ENCODE data around the gene SERPINA12.

SERPINA12 gene

GRCh38 chr14:94538070-94538740 is 28.9 kb upstream of the SERPINA12 start:
- H3K27me3 ChIP-seq (ENCODE audit: control insufficient read depth in 5 of 5, insufficient read depth in 4 of 5, low read length in 5 of 5), result peaks cover 0 to 16% (median 11%) of the 10 kb centered on the region in 5 donors
- peaks cover 0 to 11% (median 7%) of the 10 kb centered on the region in 5 donors for H3K4me1 ChIP-seq (ENCODE audit: control insufficient read depth in 5 of 5, insufficient read depth in 5 of 5, low read length in 5 of 5)
- H3K9me3 ChIP-seq (ENCODE audit: control insufficient read depth in 5 of 5, low read length in 5 of 5), result no peaks in the 10 kb centered on the region
- H3K36me3 ChIP-seq (ENCODE audit: control insufficient read depth in 5 of 5, insufficient read depth in 5 of 5, low read length in 5 of 5), result no peaks in the 10 kb centered on the region
- H3K27ac ChIP-seq (ENCODE audit: low read depth, low read length), result no peak overlapping the region
- H3K9ac ChIP-seq (ENCODE audit: low read length in 5 of 5), result no peak overlapping the region
- H3K4me3 ChIP-seq (ENCODE audit: low read depth in 1 of 5, low read length in 5 of 5), result no peak overlapping the region

GRCh38 chr14:94536836-94537235 is 27.6 kb upstream of the SERPINA12 start:
- peaks cover 0 to 11% (median 7%) of the 10 kb centered on the region in 5 donors for H3K4me1 ChIP-seq (ENCODE audit: control insufficient read depth in 5 of 5, insufficient read depth in 5 of 5, low read length in 5 of 5)
- no peak overlapping the region for H3K27ac ChIP-seq (ENCODE audit: low read depth, low read length)
- peaks cover 0 to 16% (median 11%) of the 10 kb centered on the region in 5 donors for H3K27me3 ChIP-seq (ENCODE audit: control insufficient read depth in 5 of 5, insufficient read depth in 4 of 5, low read length in 5 of 5)
- no peak overlapping the region for H3K9ac ChIP-seq (ENCODE audit: low read length in 5 of 5)
- H3K4me3 ChIP-seq (ENCODE audit: low read depth in 1 of 5, low read length in 5 of 5), result no peak overlapping the region
- H3K36me3 ChIP-seq (ENCODE audit: control insufficient read depth in 5 of 5, insufficient read depth in 5 of 5, low read length in 5 of 5), result no peaks in the 10 kb centered on the region
- H3K9me3 ChIP-seq (ENCODE audit: control insufficient read depth in 5 of 5, low read length in 5 of 5), result no peaks in the 10 kb centered on the region

GRCh38 chr14:94535506-94535905 is 26.2 kb upstream of the SERPINA12 start:
- no peak overlapping the region for H3K4me3 ChIP-seq (ENCODE audit: low read depth in 1 of 5, low read length in 5 of 5)
- H3K9me3 ChIP-seq (ENCODE audit: control insufficient read depth in 5 of 5, low read length in 5 of 5), result no peaks in the 10 kb centered on the region
- H3K9ac ChIP-seq (ENCODE audit: low read length in 5 of 5), result no peak overlapping the region
- H3K27ac ChIP-seq (ENCODE audit: low read depth, low read length), result no peak overlapping the region
- peaks cover 0 to 17% (median 11%) of the 10 kb centered on the region in 5 donors for H3K27me3 ChIP-seq (ENCODE audit: control insufficient read depth in 5 of 5, insufficient read depth in 4 of 5, low read length in 5 of 5)
- no peaks in the 10 kb centered on the region for H3K36me3 ChIP-seq (ENCODE audit: control insufficient read depth in 5 of 5, insufficient read depth in 5 of 5, low read length in 5 of 5)
- H3K4me1 ChIP-seq (ENCODE audit: control insufficient read depth in 5 of 5, insufficient read depth in 5 of 5, low read length in 5 of 5), result peaks cover 0 to 10% (median 7%) of the 10 kb centered on the region in 5 donors

GRCh38 chr14:94532447-94532846 is 23.2 kb upstream of the SERPINA12 start:
- H3K27me3 ChIP-seq (ENCODE audit: control insufficient read depth in 5 of 5, insufficient read depth in 4 of 5, low read length in 5 of 5), result peaks cover 0 to 16% (median 6%) of the 10 kb centered on the region in 5 donors
- H3K9ac ChIP-seq (ENCODE audit: low read length in 5 of 5), result no peak overlapping the region
- no peaks in the 10 kb centered on the region for H3K9me3 ChIP-seq (ENCODE audit: control insufficient read depth in 5 of 5, low read length in 5 of 5)
- no peak overlapping the region for H3K4me3 ChIP-seq (ENCODE audit: low read depth in 1 of 5, low read length in 5 of 5)
- no peaks in the 10 kb centered on the region for H3K4me1 ChIP-seq (ENCODE audit: control insufficient read depth in 5 of 5, insufficient read depth in 5 of 5, low read length in 5 of 5)
- no peak overlapping the region for H3K27ac ChIP-seq (ENCODE audit: low read depth, low read length)
- no peaks in the 10 kb centered on the region for H3K36me3 ChIP-seq (ENCODE audit: control insufficient read depth in 5 of 5, insufficient read depth in 5 of 5, low read length in 5 of 5)

GRCh38 chr14:94531187-94531586 is 21.9 kb upstream of the SERPINA12 start:
- no peaks in the 10 kb centered on the region for H3K4me1 ChIP-seq (ENCODE audit: control insufficient read depth in 5 of 5, insufficient read depth in 5 of 5, low read length in 5 of 5)
- no peak overlapping the region for H3K27ac ChIP-seq (ENCODE audit: low read depth, low read length)
- H3K36me3 ChIP-seq (ENCODE audit: control insufficient read depth in 5 of 5, insufficient read depth in 5 of 5, low read length in 5 of 5), result no peaks in the 10 kb centered on the region
- H3K9me3 ChIP-seq (ENCODE audit: control insufficient read depth in 5 of 5, low read length in 5 of 5), result no peaks in the 10 kb centered on the region
- peaks cover 0 to 16% (median 6%) of the 10 kb centered on the region in 5 donors for H3K27me3 ChIP-seq (ENCODE audit: control insufficient read depth in 5 of 5, insufficient read depth in 4 of 5, low read length in 5 of 5)
- H3K9ac ChIP-seq (ENCODE audit: low read length in 5 of 5), result no peak overlapping the region
- no peak overlapping the region for H3K4me3 ChIP-seq (ENCODE audit: low read depth in 1 of 5, low read length in 5 of 5)

GRCh38 chr14:94524093-94524492 is 14.8 kb upstream of the SERPINA12 start:
- Histone ChIP-seq H3K27ac (ENCODE audit: low read depth, low read length) (no peak overlapping the region), H3K4me1 (ENCODE audit: control insufficient read depth in 5 of 5, insufficient read depth in 5 of 5, low read length in 5 of 5) (peaks cover 0 to 2% (median 0%) of the 10 kb centered on the region in 5 donors), H3K9me3 (ENCODE audit: control insufficient read depth in 5 of 5, low read length in 5 of 5) (no peaks in the 10 kb centered on the region), H3K27me3 (ENCODE audit: control insufficient read depth in 5 of 5, insufficient read depth in 4 of 5, low read length in 5 of 5) (peaks cover 0 to 11% (median 4%) of the 10 kb centered on the region in 5 donors), H3K36me3 (ENCODE audit: control insufficient read depth in 5 of 5, insufficient read depth in 5 of 5, low read length in 5 of 5) (no peaks in the 10 kb centered on the region), H3K9ac (ENCODE audit: low read length in 5 of 5) (no peak overlapping the region), H3K4me3 (ENCODE audit: low read depth in 1 of 5, low read length in 5 of 5) (no peak overlapping the region)

GRCh38 chr14:94523265-94523664 is 14.0 kb upstream of the SERPINA12 start:
- no peak overlapping the region for H3K9ac ChIP-seq (ENCODE audit: low read length in 5 of 5)
- H3K27me3 ChIP-seq (ENCODE audit: control insufficient read depth in 5 of 5, insufficient read depth in 4 of 5, low read length in 5 of 5), result peaks cover 0 to 11% (median 4%) of the 10 kb centered on the region in 5 donors
- peaks cover 0 to 4% (median under 1%) of the 10 kb centered on the region in 5 donors for H3K4me1 ChIP-seq (ENCODE audit: control insufficient read depth in 5 of 5, insufficient read depth in 5 of 5, low read length in 5 of 5)
- no peak overlapping the region for H3K4me3 ChIP-seq (ENCODE audit: low read depth in 1 of 5, low read length in 5 of 5)
- no peak overlapping the region for H3K27ac ChIP-seq (ENCODE audit: low read depth, low read length)
- H3K36me3 ChIP-seq (ENCODE audit: control insufficient read depth in 5 of 5, insufficient read depth in 5 of 5, low read length in 5 of 5), result no peaks in the 10 kb centered on the region
- H3K9me3 ChIP-seq (ENCODE audit: control insufficient read depth in 5 of 5, low read length in 5 of 5), result no peaks in the 10 kb centered on the region

- Histone ChIP-seq H3K9ac (ENCODE audit: low read length in 5 of 5) (no peak overlapping the region), H3K4me1 (ENCODE audit: control insufficient read depth in 5 of 5, insufficient read depth in 5 of 5, low read length in 5 of 5) (peaks cover 2 to 15% (median 10%) of the 10 kb centered on the region in 5 donors), H3K36me3 (ENCODE audit: control insufficient read depth in 5 of 5, insufficient read depth in 5 of 5, low read length in 5 of 5) (no peaks in the 10 kb centered on the region), H3K27me3 (ENCODE audit: control insufficient read depth in 5 of 5, insufficient read depth in 4 of 5, low read length in 5 of 5) (peaks cover 0 to 11% (median 4%) of the 10 kb centered on the region in 5 donors), H3K4me3 (ENCODE audit: low read depth in 1 of 5, low read length in 5 of 5) (no peak overlapping the region), H3K9me3 (ENCODE audit: control insufficient read depth in 5 of 5, low read length in 5 of 5) (no peaks in the 10 kb centered on the region), H3K27ac (ENCODE audit: low read depth, low read length) (no peak overlapping the region)
Measured at GRCh38 chr14:94522115-94522724, 13.0 kb upstream of the SERPINA12 start.

- Histone ChIP-seq H3K9ac (ENCODE audit: low read length in 5 of 5) (no peak overlapping the region), H3K4me3 (ENCODE audit: low read depth in 1 of 5, low read length in 5 of 5) (no peak overlapping the region), H3K9me3 (ENCODE audit: control insufficient read depth in 5 of 5, low read length in 5 of 5) (no peaks in the 10 kb centered on the region), H3K4me1 (ENCODE audit: control insufficient read depth in 5 of 5, insufficient read depth in 5 of 5, low read length in 5 of 5) (peaks cover 2 to 22% (median 12%) of the 10 kb centered on the region in 5 donors), H3K27ac (ENCODE audit: low read depth, low read length) (no peak overlapping the region), H3K27me3 (ENCODE audit: control insufficient read depth in 5 of 5, insufficient read depth in 4 of 5, low read length in 5 of 5) (peaks cover 0 to 11% (median 5%) of the 10 kb centered on the region in 5 donors), H3K36me3 (ENCODE audit: control insufficient read depth in 5 of 5, insufficient read depth in 5 of 5, low read length in 5 of 5) (no peaks in the 10 kb centered on the region)
Measured at GRCh38 chr14:94521375-94522114, 12.3 kb upstream of the SERPINA12 start.
